ENCODE measurements around the gene ELANE.
A peak's percentile ranks its signal among the peaks of the same experiment; 100 is the strongest.
"Not testable (repeated sequence)": the region's sequence is repeated elsewhere in the genome, so short reads cannot be mapped to it uniquely, and the experiment has no call there.

The ELANE gene

GRCh38 chr19:843180-843835 lies 8.8 kb upstream of the ELANE start:
- Mint-ChIP-seq H3K4me1 (peaks cover 12 to 14% of the 10 kb centered on the region in 2 donors), H3K27me3 (peaks cover 53 to 62% of the 10 kb centered on the region in 2 donors), H3K27ac (peak overlapping the region; percentile 25), H3K4me3 (no peak overlapping the region), H3K9me3 (peaks cover 0 to 5% of the 10 kb centered on the region in 2 donors), H3K36me3 (peaks cover 0 to 8% of the 10 kb centered on the region in 2 donors)
- peak in 1 of 2 donors; percentile 44 for ATAC-seq (replicated peaks)
- no peak for DNase-seq

GRCh38 chr19:843836-844545 lies 8.1 kb upstream of the ELANE start:
- Mint-ChIP-seq H3K4me1 (peaks cover 12 to 14% of the 10 kb centered on the region in 2 donors), H3K36me3 (peaks cover 0 to 8% of the 10 kb centered on the region in 2 donors), H3K27me3 (peaks cover 52 to 64% of the 10 kb centered on the region in 2 donors), H3K9me3 (peaks cover 0 to 5% of the 10 kb centered on the region in 2 donors), H3K4me3 (peak overlapping the region in 1 of 2 donors; percentile 74), H3K27ac (peak overlapping the region; percentile 80)
- DNase-seq = no peak
- no peak for ATAC-seq (replicated peaks)

- Mint-ChIP-seq H3K27ac (peak overlapping the region; percentile 80), H3K27me3 (peaks cover 49 to 64% of the 10 kb centered on the region in 2 donors), H3K4me1 (peaks cover 12 to 13% of the 10 kb centered on the region in 2 donors), H3K4me3 (peak overlapping the region in 1 of 2 donors; percentile 74), H3K36me3 (peaks cover 0 to 8% of the 10 kb centered on the region in 2 donors), H3K9me3 (peaks cover 0 to 5% of the 10 kb centered on the region in 2 donors)
- ATAC-seq (replicated peaks) (peak in 1 of 2 donors; percentile 20), DNase-seq (no peak)
Observed at GRCh38 chr19:844546-844971, 7.5 kb upstream of the ELANE start.

GRCh38 chr19:845707-846521 lies 6.2 kb upstream of the ELANE start:
- Mint-ChIP-seq H3K4me3 (no peak overlapping the region), H3K27me3 (peaks cover 53 to 75% of the 10 kb centered on the region in 2 donors), H3K4me1 (peaks cover 11 to 12% of the 10 kb centered on the region in 2 donors), H3K27ac (no peak overlapping the region), H3K36me3 (peaks cover 0 to 8% of the 10 kb centered on the region in 2 donors), H3K9me3 (peaks cover 0 to 5% of the 10 kb centered on the region in 2 donors)
- ATAC-seq (replicated peaks) (no peak), DNase-seq (no peak)

- H3K36me3 Mint-ChIP-seq = peaks cover 0 to 4% of the 10 kb centered on the region in 2 donors
- ATAC-seq (replicated peaks) (no peak), DNase-seq (no peak)
- peaks cover 6 to 12% of the 10 kb centered on the region in 2 donors for H3K4me1 Mint-ChIP-seq
- no peaks in the 10 kb centered on the region for H3K9me3 Mint-ChIP-seq
- no peak overlapping the region for H3K4me3 Mint-ChIP-seq
- H3K27me3 Mint-ChIP-seq = peaks cover 47 to 80% of the 10 kb centered on the region in 2 donors
- no peak overlapping the region for H3K27ac Mint-ChIP-seq
Observed at GRCh38 chr19:848386-848921, 3.6 kb upstream of the ELANE start.

GRCh38 chr19:849195-849594 lies 2.9 kb upstream of the ELANE start:
- peaks cover 6 to 12% of the 10 kb centered on the region in 2 donors for H3K4me1 Mint-ChIP-seq
- peaks cover 47 to 78% of the 10 kb centered on the region in 2 donors for H3K27me3 Mint-ChIP-seq
- not testable (repeated sequence) for H3K27ac Mint-ChIP-seq

GRCh38 chr19:850221-850978 lies 1.7 kb upstream of the ELANE start:
- H3K27me3 Mint-ChIP-seq = peaks cover 38 to 66% of the 10 kb centered on the region in 2 donors
- H3K36me3 Mint-ChIP-seq = no peaks in the 10 kb centered on the region
- DNase-seq = no peak
- peak; percentile 43 to 49 for ATAC-seq (replicated peaks)
- H3K4me1 Mint-ChIP-seq = peaks cover 4% of the 10 kb centered on the region in 2 donors
- H3K9me3 Mint-ChIP-seq = no peaks in the 10 kb centered on the region
- no peak overlapping the region for H3K4me3 Mint-ChIP-seq
- no peak overlapping the region for H3K27ac Mint-ChIP-seq

More at GRCh38 chr19:849195-849594, 2.9 kb upstream of the ELANE start:
- H3K4me3 Mint-ChIP-seq; ATAC-seq (replicated peaks); H3K9me3 Mint-ChIP-seq; H3K36me3 Mint-ChIP-seq; DNase-seq: not testable (repeated sequence)

GRCh38 chr19:850979-851335 lies 1.1 kb upstream of the ELANE start:
- no peaks in the 10 kb centered on the region for H3K9me3 Mint-ChIP-seq
- no peak overlapping the region for H3K27ac Mint-ChIP-seq
- H3K4me1 Mint-ChIP-seq = no peaks in the 10 kb centered on the region
- H3K4me3 Mint-ChIP-seq = no peak overlapping the region
- peaks cover 32 to 60% of the 10 kb centered on the region in 2 donors for H3K27me3 Mint-ChIP-seq
- H3K36me3 Mint-ChIP-seq = no peaks in the 10 kb centered on the region
- DNase-seq (no peak), ATAC-seq (replicated peaks) (no peak)

- Mint-ChIP-seq H3K27me3 (peaks cover 19 to 46% of the 10 kb centered on the region in 2 donors), H3K4me3 (no peak overlapping the region), H3K9me3 (peaks cover 0 to 1% of the 10 kb centered on the region in 2 donors), H3K4me1 (no peaks in the 10 kb centered on the region), H3K27ac (no peak overlapping the region), H3K36me3 (no peaks in the 10 kb centered on the region)
- ATAC-seq (replicated peaks) (no peak), DNase-seq (no peak)
Observed at GRCh38 chr19:853014-853585, 997 bp downstream of the ELANE start.

- H3K36me3 Mint-ChIP-seq; H3K4me1 Mint-ChIP-seq; H3K27ac Mint-ChIP-seq; ATAC-seq (replicated peaks); H3K4me3 Mint-ChIP-seq; DNase-seq; H3K9me3 Mint-ChIP-seq: not testable (repeated sequence)
- peaks cover 20 to 44% of the 10 kb centered on the region in 2 donors for H3K27me3 Mint-ChIP-seq
Observed at GRCh38 chr19:853614-854220, 1.6 kb downstream of the ELANE start.

GRCh38 chr19:854549-854948 lies 2.4 kb downstream of the ELANE start:
- H3K4me3 Mint-ChIP-seq = no peak overlapping the region
- no peak for ATAC-seq (replicated peaks)
- DNase-seq = no peak
- peaks cover 0 to 1% of the 10 kb centered on the region in 2 donors for H3K4me1 Mint-ChIP-seq
- H3K36me3 Mint-ChIP-seq = no peaks in the 10 kb centered on the region
- peaks cover 20 to 45% of the 10 kb centered on the region in 2 donors for H3K27me3 Mint-ChIP-seq
- no peak overlapping the region for H3K27ac Mint-ChIP-seq
- peaks cover 0 to 1% of the 10 kb centered on the region in 2 donors for H3K9me3 Mint-ChIP-seq

- Mint-ChIP-seq H3K36me3 (no peaks in the 10 kb centered on the region), H3K27me3 (peaks cover 20 to 46% of the 10 kb centered on the region in 2 donors), H3K4me3 (no peak overlapping the region), H3K4me1 (peaks cover 0 to 7% of the 10 kb centered on the region in 2 donors), H3K27ac (no peak overlapping the region), H3K9me3 (peaks cover 0 to 1% of the 10 kb centered on the region in 2 donors)
- no peak for ATAC-seq (replicated peaks)
- DNase-seq = no peak
Observed at GRCh38 chr19:855142-855541, 3.0 kb downstream of the ELANE start.

Data from stimulated activated naive B cell treated with anti-CD40 and anti-IgM and Interleukin-4, amounts not matched to agents 10 μg/mL and 1 μg/mL and 100 μg/mL, for 72 hours (primary cell).